Activated CD8-positive, alpha-beta memory T cell treated with anti-CD3 and anti-CD28 coated beads, Interleukin-2, amount 50 U/mL, for 48 hours (primary cell): ENCODE results near the gene HMGXB4.

Experiments
- DNase-seq: peaks from one replicate; pipeline ENCODE4 v3.0.0-alpha.2; 2020

Gene HMGXB4

GRCh38 chr22:35328472-35328885 is 71.2 kb downstream of the HMGXB4 start:
- DNase-seq: no peak

GRCh38 chr22:35329114-35329847 is 72.0 kb downstream of the HMGXB4 start:
- no peak for DNase-seq

- peak; percentile 76 for DNase-seq
These were observed 73.1 kb downstream of the HMGXB4 start for GRCh38 chr22:35330258-35330861.

GRCh38 chr22:35332278-35332677 is 75.0 kb downstream of the HMGXB4 start:
- DNase-seq: no peak

GRCh38 chr22:35333220-35333619 is 75.9 kb downstream of the HMGXB4 start:
- no peak for DNase-seq

GRCh38 chr22:35334004-35334403 is 76.7 kb downstream of the HMGXB4 start:
- no peak for DNase-seq

- no peak for DNase-seq
These were observed 78.2 kb downstream of the HMGXB4 start for GRCh38 chr22:35335468-35335867.

GRCh38 chr22:35335936-35336781 is 78.9 kb downstream of the HMGXB4 start:
- no peak for DNase-seq

GRCh38 chr22:35337932-35338331 is 80.6 kb downstream of the HMGXB4 start:
- no peak for DNase-seq

- DNase-seq: no peak
These were observed 84.0 kb downstream of the HMGXB4 start for GRCh38 chr22:35341090-35341874.

GRCh38 chr22:35342390-35342789 is 85.1 kb downstream of the HMGXB4 start:
- DNase-seq: no peak

GRCh38 chr22:35343664-35344550 is 86.6 kb downstream of the HMGXB4 start:
- no peak for DNase-seq

- DNase-seq: no peak
These were observed 87.8 kb downstream of the HMGXB4 start for GRCh38 chr22:35344956-35345690.
